ENCODE results near the gene BMAL1. TPM values are rescaled to one million over a fixed set of nuclear protein-coding genes. Genes with fewer than 3 reads are reported as not detected.

The BMAL1 gene
- total RNA-seq, 2 experiments from 2014 or later, result 28.2 to 29.0 TPM

- intact Hi-C loops (cut with micrococcal nuclease), result loop anchor here (5.0 kb wide), 1 partner anchor 113 kb away; no protein-coding TSS in a partner anchor
- CTCF ChIA-PET, result interaction anchor here (0.6 to 1.6 kb wide), 7 partner anchors 10 to 754 kb away, joined by 3 to 10 read pairs (median 4); no protein-coding TSS in a partner anchor
- H3K27me3 Mint-ChIP-seq (ENCODE audit: low read depth), result no peaks in the 10 kb centered on the region
- no peak for DNase-seq
- no peak overlapping the region for H3K4me3 Mint-ChIP-seq
- H3K27ac Mint-ChIP-seq, result no peak overlapping the region
- H3K9me3 Mint-ChIP-seq, result no peaks in the 10 kb centered on the region
- H3K4me1 Mint-ChIP-seq (ENCODE audit: low read depth), result no peaks in the 10 kb centered on the region
- peaks cover 6% of the 10 kb centered on the region for H3K36me3 Mint-ChIP-seq (ENCODE audit: low read depth)
Observed at GRCh38 chr11:13354335-13354734, 76.7 kb downstream of the BMAL1 start.

GRCh38 chr11:13355191-13355590, 77.6 kb downstream of the BMAL1 start:
- CTCF ChIA-PET, result no interaction called here
- H3K27me3 Mint-ChIP-seq (ENCODE audit: low read depth), result no peaks in the 10 kb centered on the region
- H3K36me3 Mint-ChIP-seq (ENCODE audit: low read depth), result peaks cover 6% of the 10 kb centered on the region
- no peak overlapping the region for H3K4me3 Mint-ChIP-seq
- DNase-seq, result no peak
- no peaks in the 10 kb centered on the region for H3K9me3 Mint-ChIP-seq
- intact Hi-C loops (cut with micrococcal nuclease), result no loop called here
- no peak overlapping the region for H3K27ac Mint-ChIP-seq
- no peaks in the 10 kb centered on the region for H3K4me1 Mint-ChIP-seq (ENCODE audit: low read depth)

DNA sequence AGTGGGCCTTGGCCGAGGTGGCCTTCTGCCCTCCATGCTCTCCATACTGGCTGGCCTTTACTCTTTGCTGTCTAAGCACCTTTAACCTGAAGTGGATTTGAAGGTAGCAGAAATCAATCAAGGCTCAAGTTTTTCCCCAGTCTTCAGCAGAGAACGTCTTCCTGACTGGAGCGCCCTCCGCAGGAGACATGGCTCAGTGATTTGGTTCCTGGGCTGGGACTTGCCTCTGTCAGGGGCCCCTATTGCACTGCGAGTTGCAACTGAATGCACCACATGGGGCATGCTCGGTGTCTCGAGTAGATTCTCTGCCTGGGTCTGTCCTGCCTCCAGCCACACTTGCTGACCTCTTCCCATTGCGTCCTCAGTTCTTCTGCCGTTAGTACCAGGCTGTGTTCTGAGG, 79.6 kb downstream of the BMAL1 start:
- no peak overlapping the region for H3K27ac Mint-ChIP-seq
- no peaks in the 10 kb centered on the region for H3K4me1 Mint-ChIP-seq (ENCODE audit: low read depth)
- intact Hi-C loops (cut with micrococcal nuclease), result no loop called here
- H3K4me3 Mint-ChIP-seq, result no peak overlapping the region
- no peaks in the 10 kb centered on the region for H3K27me3 Mint-ChIP-seq (ENCODE audit: low read depth)
- CTCF ChIA-PET, result interaction anchor here (0.6 to 0.7 kb wide), 2 partner anchors 99 to 202 kb away, joined by 3 read pairs; no protein-coding TSS in a partner anchor
- H3K36me3 Mint-ChIP-seq (ENCODE audit: low read depth), result peaks cover 11% of the 10 kb centered on the region
- H3K9me3 Mint-ChIP-seq, result no peaks in the 10 kb centered on the region
- no peak for DNase-seq

GRCh38 chr11:13358596-13359270, 81.1 kb downstream of the BMAL1 start:
- Mint-ChIP-seq H3K4me1 (ENCODE audit: low read depth) (no peaks in the 10 kb centered on the region), H3K36me3 (ENCODE audit: low read depth) (peaks cover 11% of the 10 kb centered on the region), H3K4me3 (no peak overlapping the region), H3K27me3 (ENCODE audit: low read depth) (no peaks in the 10 kb centered on the region), H3K9me3 (no peaks in the 10 kb centered on the region), H3K27ac (no peak overlapping the region)
- DNase-seq, result no peak
- intact Hi-C loops (cut with micrococcal nuclease), result no loop called here
- CTCF ChIA-PET, result no interaction called here

DNA sequence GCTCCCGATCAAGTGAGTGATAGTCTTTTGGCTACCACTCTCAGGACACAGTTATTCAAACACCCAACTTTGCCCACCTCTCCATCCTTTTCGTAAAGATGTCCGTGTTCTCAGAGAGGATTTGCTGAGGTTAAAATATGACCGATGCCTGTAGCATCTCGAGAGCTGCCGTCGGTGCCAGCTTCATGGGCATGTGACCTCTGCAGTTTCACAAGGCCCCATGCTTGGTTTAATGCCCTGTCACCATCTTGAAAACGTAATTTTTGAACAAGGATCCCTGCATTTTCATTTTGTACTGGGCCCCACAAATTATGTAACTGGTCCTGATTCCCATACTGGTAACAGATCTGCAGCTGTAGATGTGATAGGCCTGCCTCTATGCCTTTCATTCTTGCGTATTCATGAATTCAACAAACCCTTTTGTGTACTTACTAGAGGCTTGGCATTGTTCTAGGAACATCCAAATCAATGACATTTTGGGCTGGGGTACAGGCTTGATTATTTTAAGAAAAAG, 85.1 kb downstream of the BMAL1 start:
- intact Hi-C loops (cut with micrococcal nuclease), result no loop called here
- no peaks in the 10 kb centered on the region for H3K4me1 Mint-ChIP-seq (ENCODE audit: low read depth)
- H3K27me3 Mint-ChIP-seq (ENCODE audit: low read depth), result no peaks in the 10 kb centered on the region
- peaks cover 9% of the 10 kb centered on the region for H3K36me3 Mint-ChIP-seq (ENCODE audit: low read depth)
- CTCF ChIA-PET, result interaction anchor here (0.6 kb wide), 1 partner anchor 25 kb away, joined by 3 read pairs; no protein-coding TSS in a partner anchor
- DNase-seq, result no peak
- no peak overlapping the region for H3K27ac Mint-ChIP-seq
- H3K4me3 Mint-ChIP-seq, result no peak overlapping the region
- no peaks in the 10 kb centered on the region for H3K9me3 Mint-ChIP-seq

GRCh38 chr11:13364388-13364787, 86.8 kb downstream of the BMAL1 start:
- Mint-ChIP-seq H3K4me1 (ENCODE audit: low read depth) (no peaks in the 10 kb centered on the region), H3K4me3 (no peak overlapping the region), H3K27ac (no peak overlapping the region), H3K9me3 (no peaks in the 10 kb centered on the region), H3K36me3 (ENCODE audit: low read depth) (peaks cover 19% of the 10 kb centered on the region), H3K27me3 (ENCODE audit: low read depth) (no peaks in the 10 kb centered on the region)
- intact Hi-C loops (cut with micrococcal nuclease), result no loop called here
- no peak for DNase-seq
- CTCF ChIA-PET, result interaction anchor here (0.6 kb wide), 1 partner anchor 13 kb away, joined by 3 read pairs; no protein-coding TSS in a partner anchor

GRCh38 chr11:13366266-13367026, 88.9 kb downstream of the BMAL1 start:
- Mint-ChIP-seq H3K36me3 (ENCODE audit: low read depth) (peaks cover 14% of the 10 kb centered on the region), H3K27ac (no peak overlapping the region), H3K4me1 (ENCODE audit: low read depth) (no peaks in the 10 kb centered on the region), H3K27me3 (ENCODE audit: low read depth) (no peaks in the 10 kb centered on the region), H3K4me3 (no peak overlapping the region), H3K9me3 (no peaks in the 10 kb centered on the region)
- CTCF ChIA-PET, result interaction anchor here (0.6 to 1.1 kb wide), 3 partner anchors 34 to 171 kb away, joined by 3 read pairs; no protein-coding TSS in a partner anchor
- intact Hi-C loops (cut with micrococcal nuclease), result no loop called here
- no peak for DNase-seq

DNA sequence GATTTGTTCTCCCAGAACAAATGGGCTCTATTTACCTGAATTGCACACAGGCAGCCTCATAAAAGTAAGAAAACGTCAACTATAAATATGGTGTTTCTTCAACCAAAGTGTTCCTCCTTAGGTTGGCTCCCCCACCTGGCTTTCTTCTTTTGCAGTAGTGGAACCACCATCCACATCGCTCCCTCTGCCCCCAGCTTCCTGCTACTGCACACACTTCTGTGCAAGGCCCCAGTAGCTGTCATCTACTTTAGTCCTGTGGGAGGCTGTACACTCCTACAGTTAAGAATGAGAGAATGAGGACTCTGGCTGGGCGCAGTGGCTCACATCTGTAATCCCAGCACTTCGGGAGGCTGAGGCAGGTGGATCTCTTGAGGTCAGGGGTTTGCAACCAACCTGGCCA, 89.5 kb downstream of the BMAL1 start:
- intact Hi-C loops (cut with micrococcal nuclease), result no loop called here
- H3K27me3 Mint-ChIP-seq (ENCODE audit: low read depth), result no peaks in the 10 kb centered on the region
- no peak overlapping the region for H3K4me3 Mint-ChIP-seq
- H3K36me3 Mint-ChIP-seq (ENCODE audit: low read depth), result peaks cover 14% of the 10 kb centered on the region
- no peaks in the 10 kb centered on the region for H3K9me3 Mint-ChIP-seq
- H3K27ac Mint-ChIP-seq, result no peak overlapping the region
- CTCF ChIA-PET, result interaction anchor here (1.1 kb wide), 2 partner anchors 35 to 115 kb away, joined by 3 read pairs; no protein-coding TSS in a partner anchor
- DNase-seq, result no peak
- no peaks in the 10 kb centered on the region for H3K4me1 Mint-ChIP-seq (ENCODE audit: low read depth)

DNA sequence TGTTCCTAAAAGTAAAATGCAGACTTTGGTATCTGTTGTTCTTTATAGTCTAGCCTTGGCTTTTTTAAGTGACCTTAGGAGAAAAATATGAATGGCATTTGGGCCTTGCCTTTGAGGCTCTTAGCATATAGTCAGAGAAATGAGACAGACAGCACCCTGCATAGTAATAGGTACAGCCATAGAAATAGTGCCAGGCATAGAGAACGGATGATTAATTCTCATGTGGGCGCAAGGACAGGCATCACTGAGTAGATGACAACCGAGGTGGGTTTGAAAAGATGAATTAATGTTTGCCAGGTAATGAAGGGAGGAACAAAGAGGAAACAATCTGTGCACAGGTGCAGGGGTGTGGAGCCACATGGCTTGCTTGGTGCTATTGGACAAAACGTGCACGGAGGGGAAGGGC, 90.5 kb downstream of the BMAL1 start:
- peaks cover 14% of the 10 kb centered on the region for H3K36me3 Mint-ChIP-seq (ENCODE audit: low read depth)
- intact Hi-C loops (cut with micrococcal nuclease), result no loop called here
- CTCF ChIA-PET, result interaction anchor here (1.1 kb wide), 1 partner anchor 116 kb away, joined by 3 read pairs; no protein-coding TSS in a partner anchor
- no peak overlapping the region for H3K27ac Mint-ChIP-seq
- H3K27me3 Mint-ChIP-seq (ENCODE audit: low read depth), result no peaks in the 10 kb centered on the region
- no peaks in the 10 kb centered on the region for H3K4me1 Mint-ChIP-seq (ENCODE audit: low read depth)
- no peak for DNase-seq
- no peak overlapping the region for H3K4me3 Mint-ChIP-seq
- no peaks in the 10 kb centered on the region for H3K9me3 Mint-ChIP-seq

DNA sequence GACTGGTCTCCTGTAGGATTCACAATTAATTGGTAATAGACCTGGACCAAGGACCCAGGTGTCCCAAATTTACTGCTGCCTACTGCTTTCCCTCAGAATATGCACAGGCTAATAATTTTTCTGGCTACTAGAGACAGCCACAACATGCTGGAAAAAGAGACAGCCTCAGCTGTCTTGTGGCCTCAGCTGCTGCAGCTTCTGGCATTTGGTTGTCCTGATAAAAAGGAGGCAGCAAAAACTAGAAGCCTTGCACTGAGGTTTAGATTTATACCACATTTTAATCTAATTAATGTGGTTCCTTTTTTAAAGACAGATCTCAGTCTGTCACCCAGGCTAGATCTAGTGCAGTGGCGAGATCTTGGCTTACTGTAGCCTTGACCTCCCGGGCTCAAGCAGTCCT, 95.6 kb downstream of the BMAL1 start:
- H3K9me3 Mint-ChIP-seq, result no peaks in the 10 kb centered on the region
- peaks cover 24% of the 10 kb centered on the region for H3K36me3 Mint-ChIP-seq (ENCODE audit: low read depth)
- DNase-seq, result no peak
- no peak overlapping the region for H3K4me3 Mint-ChIP-seq
- no peak overlapping the region for H3K27ac Mint-ChIP-seq
- intact Hi-C loops (cut with micrococcal nuclease), result no loop called here
- H3K4me1 Mint-ChIP-seq (ENCODE audit: low read depth), result no peaks in the 10 kb centered on the region
- CTCF ChIA-PET, result interaction anchor here (0.6 kb wide), 1 partner anchor 12 kb away, joined by 3 read pairs; no protein-coding TSS in a partner anchor
- H3K27me3 Mint-ChIP-seq (ENCODE audit: low read depth), result no peaks in the 10 kb centered on the region

DNA sequence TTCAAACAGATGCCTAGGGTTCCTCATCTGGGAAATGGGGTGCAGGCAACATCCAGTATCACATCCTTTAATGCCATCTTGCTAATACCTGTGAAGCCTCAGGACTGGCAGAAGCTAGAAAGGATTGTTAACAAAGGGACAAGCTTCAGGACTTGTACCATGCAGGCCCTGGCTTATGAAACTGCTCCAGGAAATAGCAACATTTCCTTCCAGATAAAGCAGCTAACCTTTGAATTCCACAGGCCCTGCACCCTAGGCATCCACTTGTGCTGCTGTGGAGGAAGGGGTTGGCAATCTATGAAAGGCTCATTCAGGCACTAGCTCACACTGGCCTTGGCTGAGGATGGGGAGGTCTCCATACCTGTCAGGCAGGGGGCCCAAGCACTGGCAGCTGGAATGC, 98.2 kb downstream of the BMAL1 start:
- H3K27ac Mint-ChIP-seq, result no peak overlapping the region
- no peaks in the 10 kb centered on the region for H3K27me3 Mint-ChIP-seq (ENCODE audit: low read depth)
- no peaks in the 10 kb centered on the region for H3K9me3 Mint-ChIP-seq
- intact Hi-C loops (cut with micrococcal nuclease), result no loop called here
- H3K4me1 Mint-ChIP-seq (ENCODE audit: low read depth), result no peaks in the 10 kb centered on the region
- no peak for DNase-seq
- CTCF ChIA-PET, result no interaction called here
- H3K4me3 Mint-ChIP-seq, result no peak overlapping the region
- H3K36me3 Mint-ChIP-seq (ENCODE audit: low read depth), result peaks cover 26% of the 10 kb centered on the region

DNA sequence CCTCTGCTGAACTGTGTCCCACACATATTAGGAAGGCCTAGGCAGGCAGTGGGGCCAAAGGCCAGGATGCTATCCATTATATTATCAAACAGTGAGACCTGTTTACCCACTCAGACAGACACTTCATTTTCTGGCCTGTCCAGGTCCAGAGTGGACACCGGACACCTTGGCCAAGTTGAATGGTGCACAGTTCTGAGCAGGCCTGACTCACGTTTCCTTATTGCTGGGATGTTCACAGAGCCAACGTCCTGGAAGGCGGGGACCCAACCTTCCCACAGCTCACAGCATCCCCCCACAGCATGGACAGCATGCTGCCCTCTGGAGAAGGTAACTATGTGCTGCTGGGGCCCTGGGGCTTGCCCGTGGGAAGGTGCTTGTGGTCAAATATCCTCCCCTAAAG, 98.8 kb downstream of the BMAL1 start:
- DNase-seq, result no peak
- CTCF ChIA-PET, result interaction anchor here (1.1 kb wide), 1 partner anchor 22 kb away, joined by 3 read pairs; no protein-coding TSS in a partner anchor
- intact Hi-C loops (cut with micrococcal nuclease), result no loop called here
- peaks cover 29% of the 10 kb centered on the region for H3K36me3 Mint-ChIP-seq (ENCODE audit: low read depth)
- no peak overlapping the region for H3K27ac Mint-ChIP-seq
- no peaks in the 10 kb centered on the region for H3K9me3 Mint-ChIP-seq
- H3K4me3 Mint-ChIP-seq, result no peak overlapping the region
- no peaks in the 10 kb centered on the region for H3K27me3 Mint-ChIP-seq (ENCODE audit: low read depth)
- no peaks in the 10 kb centered on the region for H3K4me1 Mint-ChIP-seq (ENCODE audit: low read depth)
